HG03354 (cell line): ENCODE data around the gene APAF1.

Source experiments
- ATAC-seq: cut with Tn5 transposase; IDR thresholded peaks from one replicate; pipeline ENCODE4 v1.9.1; 2021; ENCODE audit warnings: mild to moderate bottlenecking; ENCODE audit not compliant: unreplicated experiment, poor library complexity, severe bottlenecking

APAF1 gene

DNA sequence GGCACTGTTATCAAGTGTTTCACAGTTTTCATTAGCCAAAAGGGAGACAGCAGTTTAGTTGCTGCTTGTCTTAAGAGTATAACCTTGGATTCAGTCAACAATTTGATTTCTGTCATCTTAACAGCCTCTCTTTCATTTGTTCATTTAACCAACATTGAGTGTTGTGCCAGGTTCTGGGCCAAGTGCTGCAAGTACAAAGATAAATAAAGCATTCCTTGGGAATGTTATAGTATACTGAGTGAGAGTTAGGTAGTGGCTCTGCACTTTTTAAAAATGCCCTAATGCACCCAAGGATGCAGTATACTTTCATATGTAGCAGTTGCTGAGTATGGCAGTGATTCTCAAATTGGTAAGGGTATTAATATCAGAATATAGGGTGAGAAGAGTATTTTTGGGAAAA is 15.4 kb downstream of the APAF1 start:
- ATAC-seq = no peak

DNA sequence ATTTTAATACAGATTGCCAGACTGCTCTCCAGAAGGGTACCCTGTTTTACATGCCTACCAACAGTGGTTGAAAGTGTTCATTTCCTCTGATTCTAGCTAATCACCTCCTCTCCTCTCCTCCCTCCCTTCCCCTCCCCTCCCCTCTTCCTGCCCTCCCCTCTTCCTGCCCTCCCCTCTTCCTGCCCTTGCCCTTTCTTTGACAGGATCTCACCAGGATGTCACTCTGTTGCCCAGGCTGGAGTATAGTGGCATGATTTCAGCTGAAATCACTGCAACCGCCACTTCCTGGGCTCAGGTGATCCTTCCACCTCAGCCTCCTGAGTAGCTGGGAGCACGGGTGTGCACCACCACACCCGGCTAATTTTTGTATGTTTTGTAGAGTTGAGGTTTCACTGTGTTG is 24.7 kb downstream of the APAF1 start:
- no peak for ATAC-seq

- ATAC-seq = no peak
Measured at GRCh38 chr12:98671459-98671858, 26.4 kb downstream of the APAF1 start.

DNA sequence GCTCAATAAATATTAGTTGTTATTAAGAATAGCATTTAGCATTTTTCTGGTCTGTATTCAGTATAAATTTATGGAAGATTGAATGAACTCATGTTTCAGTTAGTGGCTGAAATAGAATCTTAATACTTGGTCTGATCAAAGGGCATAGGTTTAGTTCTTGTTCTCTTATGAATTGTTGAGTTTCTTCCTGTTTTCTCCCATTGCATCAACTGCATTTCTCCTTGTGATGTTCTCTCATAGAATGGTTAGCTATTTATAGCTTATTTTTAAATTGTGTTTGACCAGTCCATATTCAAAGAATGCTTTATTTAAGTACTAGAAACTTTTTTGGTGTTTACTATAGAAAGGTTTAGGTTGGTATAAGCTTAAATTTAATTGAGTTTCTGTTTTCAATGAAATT is 29.8 kb downstream of the APAF1 start:
- no peak for ATAC-seq

GRCh38 chr12:98678236-98678945 is 33.3 kb downstream of the APAF1 start:
- no peak for ATAC-seq

- ATAC-seq = no peak
Measured at GRCh38 chr12:98678946-98679610, 34.0 kb downstream of the APAF1 start.

GRCh38 chr12:98679611-98680005 is 34.5 kb downstream of the APAF1 start:
- ATAC-seq = no peak

DNA sequence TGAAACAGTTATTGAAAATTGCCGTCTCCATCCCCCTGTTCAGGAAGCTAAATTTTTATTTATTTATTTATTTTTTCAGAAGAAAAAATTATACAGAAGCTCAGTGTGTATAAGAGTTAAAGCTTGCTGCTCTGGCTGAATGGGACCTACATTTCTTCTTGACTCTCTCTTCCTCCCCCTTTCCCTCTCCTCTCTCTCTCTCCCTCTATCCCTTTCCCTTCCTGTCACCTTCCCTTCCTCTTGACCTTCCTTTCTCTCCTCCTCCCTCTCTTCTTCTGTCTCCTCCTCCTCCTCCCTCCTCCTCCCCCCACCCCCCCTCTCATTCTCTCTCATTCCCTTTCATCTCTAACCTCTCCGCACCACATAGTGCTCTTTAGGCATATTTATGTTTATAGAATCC is 39.1 kb downstream of the APAF1 start:
- no peak for ATAC-seq

DNA sequence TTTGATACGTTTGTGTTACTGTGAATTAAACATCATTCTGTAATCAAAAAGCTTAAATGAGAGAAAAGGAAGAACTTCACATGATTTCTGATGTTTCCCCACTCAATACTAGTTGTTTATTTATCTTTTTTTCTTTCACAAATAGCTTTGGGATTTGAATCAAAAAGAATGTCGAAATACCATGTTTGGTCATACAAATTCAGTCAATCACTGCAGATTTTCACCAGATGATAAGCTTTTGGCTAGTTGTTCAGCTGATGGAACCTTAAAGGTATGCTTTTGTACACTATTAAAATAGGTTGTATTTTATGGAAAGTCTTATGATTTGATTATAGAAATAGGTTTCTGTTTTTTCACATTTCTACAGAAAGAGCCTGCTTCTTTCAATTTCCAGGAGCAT is 41.5 kb downstream of the APAF1 start:
- no peak for ATAC-seq

GRCh38 chr12:98691351-98691750 is 46.3 kb downstream of the APAF1 start:
- no peak for ATAC-seq

DNA sequence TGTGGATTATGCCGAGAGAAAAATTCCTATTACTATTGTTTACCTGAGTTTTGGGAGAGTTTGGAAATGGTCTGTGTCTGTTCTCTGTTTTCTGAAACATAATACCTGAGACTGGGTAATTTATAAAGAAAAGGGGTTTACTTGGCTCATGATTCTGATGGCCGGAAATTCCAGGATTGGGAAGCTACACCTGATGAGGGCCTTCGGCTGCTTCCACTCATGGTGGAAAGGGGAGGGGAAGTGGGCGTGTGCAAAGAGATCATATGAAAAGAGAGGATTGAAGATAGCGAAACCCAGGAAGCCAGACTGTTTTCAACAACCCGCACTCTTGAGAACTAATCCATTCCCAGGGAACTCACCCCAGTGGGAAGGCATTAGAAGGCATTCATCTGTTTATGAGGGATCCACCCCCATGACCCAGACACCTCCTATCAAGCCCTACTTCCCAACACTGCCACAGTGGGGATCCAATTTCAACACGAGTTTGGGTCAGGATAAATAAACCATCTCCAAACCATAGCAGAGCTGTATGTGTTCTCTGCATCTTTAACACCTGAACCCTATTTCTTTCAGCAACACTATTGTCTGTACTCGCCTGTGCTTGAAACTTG is 51.1 kb downstream of the APAF1 start:
- ATAC-seq = no peak

- no peak for ATAC-seq
Measured at GRCh38 chr12:98697209-98697608, 52.1 kb downstream of the APAF1 start.

DNA sequence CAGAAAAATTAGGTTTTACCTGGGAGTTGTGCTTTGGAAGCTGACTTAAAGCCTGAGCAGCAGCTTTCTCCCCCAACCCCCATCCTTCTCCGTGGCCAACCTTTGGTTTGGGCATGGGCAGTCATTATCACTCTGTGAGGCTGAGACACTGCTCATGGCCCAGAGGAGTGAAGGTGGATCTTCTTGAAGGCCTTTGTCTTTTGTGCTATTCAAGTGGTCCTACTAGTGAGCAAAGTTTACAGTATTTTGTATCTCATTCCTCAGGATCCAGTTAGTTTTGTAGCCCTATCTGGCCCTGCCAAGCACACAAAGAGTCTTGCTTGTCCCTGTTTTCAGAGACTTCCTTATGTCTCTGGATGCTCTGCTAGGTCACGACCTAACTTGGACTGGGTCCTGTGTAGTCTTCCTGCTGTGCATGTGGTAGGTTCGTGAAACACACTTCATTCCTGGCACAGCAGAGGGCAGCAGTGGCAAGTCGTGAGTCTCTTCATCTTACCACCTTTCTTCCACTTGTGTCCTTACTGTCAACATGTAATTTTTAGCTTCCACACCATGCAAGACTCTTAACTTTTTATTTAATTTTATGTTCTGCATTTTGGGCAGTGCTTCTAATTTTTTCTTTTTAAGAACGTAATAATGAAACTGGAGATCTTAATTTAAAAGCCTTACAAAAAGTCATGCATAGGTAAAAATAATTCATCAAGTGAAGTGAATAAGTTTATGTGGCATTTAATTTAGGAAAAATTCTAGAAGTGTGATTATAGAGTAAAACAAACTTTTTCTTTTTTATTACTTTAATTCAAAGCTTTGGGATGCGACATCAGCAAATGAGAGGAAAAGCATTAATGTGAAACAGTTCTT is 53.7 kb downstream of the APAF1 start:
- ATAC-seq = peak; percentile 97

GRCh38 chr12:98699586-98699985 is 54.5 kb downstream of the APAF1 start:
- ATAC-seq = no peak

DNA sequence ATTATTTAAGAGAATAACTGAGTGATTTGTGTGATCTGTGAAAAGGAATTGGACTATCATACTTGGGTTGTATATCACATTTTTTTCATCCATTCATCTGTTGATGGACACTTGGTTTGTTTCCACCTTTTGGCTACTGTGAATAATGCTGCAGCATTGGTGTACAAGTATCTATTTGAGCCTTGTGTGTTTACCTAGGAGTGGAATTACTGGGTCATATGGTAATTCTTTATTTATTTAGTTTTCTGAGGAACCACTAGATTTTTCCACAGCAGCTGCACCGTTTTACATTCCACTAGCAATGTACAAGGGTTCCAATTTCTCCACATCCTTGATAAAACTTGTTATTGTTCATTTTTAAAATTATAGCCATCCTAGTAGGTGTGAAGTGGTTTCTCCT is 56.1 kb downstream of the APAF1 start:
- ATAC-seq = no peak

- ATAC-seq = no peak
Measured at GRCh38 chr12:98709022-98709421, 63.9 kb downstream of the APAF1 start.

DNA sequence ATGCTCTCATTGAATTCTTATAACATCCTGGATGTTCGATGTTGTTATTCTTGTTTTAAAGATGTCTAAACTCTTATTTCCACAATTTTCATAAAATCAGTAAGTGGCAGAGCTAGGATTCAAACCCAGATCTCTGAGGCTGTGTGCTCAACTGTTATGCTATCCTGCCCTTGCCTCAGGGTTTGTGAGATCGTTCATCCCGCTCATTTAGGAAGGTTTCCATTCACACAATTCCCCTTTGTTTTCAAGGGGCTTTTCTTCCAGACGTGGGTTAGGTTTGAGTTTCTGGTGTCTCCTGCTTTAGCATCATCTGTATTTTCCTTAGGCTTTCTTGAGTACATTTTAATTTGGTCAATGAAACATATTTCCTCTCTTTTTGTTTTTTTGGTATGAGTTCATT is 69.3 kb downstream of the APAF1 start:
- ATAC-seq = no peak

DNA sequence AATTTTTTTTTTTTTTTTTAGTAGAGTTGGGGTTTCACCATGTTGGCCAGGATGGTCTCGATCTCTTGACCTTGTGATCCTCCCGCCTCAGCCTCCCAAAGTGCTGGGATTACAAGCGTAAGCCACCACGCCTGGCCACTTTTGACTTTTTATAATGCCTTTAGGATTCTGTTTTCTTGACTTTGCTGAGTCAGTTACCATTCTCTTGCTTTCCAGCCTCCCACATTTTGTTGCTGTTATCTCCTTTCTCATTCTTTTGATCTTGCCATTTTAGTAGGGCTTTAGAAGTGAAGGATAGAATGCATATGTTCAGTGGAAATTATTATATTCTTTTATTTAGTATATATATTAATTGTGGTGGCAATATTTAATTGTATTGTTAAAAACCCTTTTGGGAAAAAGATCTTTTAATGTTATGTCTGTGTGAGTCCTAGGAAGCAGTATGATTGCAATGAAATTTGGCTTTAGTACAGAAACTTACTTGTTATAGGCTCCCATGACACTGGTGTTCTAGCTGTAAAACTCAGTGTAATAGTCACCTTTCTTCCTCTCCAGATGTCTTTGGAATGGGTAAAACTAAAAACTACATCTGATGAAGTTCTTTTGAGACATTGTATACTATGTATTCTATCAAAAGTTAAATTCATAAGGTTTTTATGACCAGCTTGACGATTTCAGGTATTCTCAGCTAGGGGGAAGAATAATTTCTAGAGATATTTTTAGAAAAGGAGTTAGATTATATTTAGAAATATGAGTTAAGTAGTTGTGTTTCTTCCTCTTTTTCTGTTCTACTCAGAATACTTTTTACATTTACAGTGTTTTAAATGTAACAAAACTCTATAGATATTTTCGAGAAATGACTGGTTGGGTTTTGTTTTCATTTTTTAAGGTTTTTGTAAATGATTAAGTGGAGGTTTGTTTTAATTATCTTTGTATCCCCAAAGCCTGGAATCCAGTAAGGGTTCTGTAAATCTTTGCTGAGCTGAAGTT is 74.7 kb downstream of the APAF1 start:
- ATAC-seq = no peak

- ATAC-seq = no peak
Measured at GRCh38 chr12:98721204-98721702, 76.2 kb downstream of the APAF1 start.
